Measurements from ENCODE around the gene ITPR2.
"Not testable (repeated sequence)": the region's sequence is repeated elsewhere in the genome, so short reads cannot be mapped to it uniquely, and the experiment has no call there.

ITPR2 gene

GRCh38 chr12:26327975-26328644, 504.9 kb downstream of the ITPR2 start:
- no peak for DNase-seq

- DNase-seq, result no peak
These were observed 509.3 kb downstream of the ITPR2 start for GRCh38 chr12:26323673-26324072.

GRCh38 chr12:26319511-26319910, 513.5 kb downstream of the ITPR2 start:
- no peak for DNase-seq

GRCh38 chr12:26318661-26319068, 514.3 kb downstream of the ITPR2 start:
- no peak for DNase-seq

- DNase-seq, result no peak
These were observed 514.9 kb downstream of the ITPR2 start for GRCh38 chr12:26317942-26318575.

- DNase-seq, result not testable (repeated sequence)
These were observed 518.9 kb downstream of the ITPR2 start for GRCh38 chr12:26314103-26314502.

GRCh38 chr12:26310489-26310888, 522.5 kb downstream of the ITPR2 start:
- not testable (repeated sequence) for DNase-seq

GRCh38 chr12:26309634-26310033, 523.4 kb downstream of the ITPR2 start:
- no peak for DNase-seq

- DNase-seq, result no peak
These were observed 528.7 kb downstream of the ITPR2 start for GRCh38 chr12:26304273-26304672.

GRCh38 chr12:26303418-26303817, 529.6 kb downstream of the ITPR2 start:
- DNase-seq, result no peak

- no peak for DNase-seq
These were observed 530.2 kb downstream of the ITPR2 start for GRCh38 chr12:26302776-26303175.

- no peak for DNase-seq
These were observed 533.2 kb downstream of the ITPR2 start for GRCh38 chr12:26299751-26300150.

GRCh38 chr12:26298785-26299621, 534.0 kb downstream of the ITPR2 start:
- DNase-seq, result no peak

- DNase-seq, result no peak
These were observed 535.5 kb downstream of the ITPR2 start for GRCh38 chr12:26297396-26298070.

GRCh38 chr12:26295001-26295400, 538.0 kb downstream of the ITPR2 start:
- no peak for DNase-seq

- DNase-seq, result no peak
These were observed 539.4 kb downstream of the ITPR2 start for GRCh38 chr12:26293612-26294011.

GRCh38 chr12:26292596-26292995, 540.4 kb downstream of the ITPR2 start:
- no peak for DNase-seq

- no peak for DNase-seq
These were observed 542.4 kb downstream of the ITPR2 start for GRCh38 chr12:26290565-26290964.

GRCh38 chr12:26287671-26288381, 545.2 kb downstream of the ITPR2 start:
- DNase-seq, result no peak
